NCI-H2227 (cell line): ENCODE measurements around the gene TUBGCP4.

ENCODE experiments used
- DNase-seq: peaks from one replicate; lab custom pipeline; 2025; ENCODE audit not compliant: unreplicated experiment; lab: John Stamatoyannopoulos, UW

Gene TUBGCP4

DNA sequence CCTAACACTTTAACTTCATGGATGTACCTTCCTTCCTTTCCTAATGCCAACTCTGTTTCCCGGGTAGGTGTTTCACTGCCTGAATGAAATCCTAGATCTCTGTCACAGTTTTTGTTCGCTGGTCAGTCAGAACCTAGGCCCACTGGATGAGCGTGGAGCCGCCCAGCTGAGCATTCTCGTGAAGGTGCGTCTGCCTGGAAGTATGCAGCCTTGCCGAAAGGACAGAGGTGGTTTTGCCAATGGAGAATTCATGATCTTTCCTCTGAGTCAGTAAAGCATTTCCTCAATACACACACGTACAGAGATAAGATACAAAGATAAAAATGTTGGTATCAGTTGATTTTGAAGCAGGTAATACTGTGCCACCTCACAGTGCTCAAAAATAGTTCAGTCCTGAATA is 32.7 kb downstream of the TUBGCP4 start:
- DNase-seq = no peak

DNA sequence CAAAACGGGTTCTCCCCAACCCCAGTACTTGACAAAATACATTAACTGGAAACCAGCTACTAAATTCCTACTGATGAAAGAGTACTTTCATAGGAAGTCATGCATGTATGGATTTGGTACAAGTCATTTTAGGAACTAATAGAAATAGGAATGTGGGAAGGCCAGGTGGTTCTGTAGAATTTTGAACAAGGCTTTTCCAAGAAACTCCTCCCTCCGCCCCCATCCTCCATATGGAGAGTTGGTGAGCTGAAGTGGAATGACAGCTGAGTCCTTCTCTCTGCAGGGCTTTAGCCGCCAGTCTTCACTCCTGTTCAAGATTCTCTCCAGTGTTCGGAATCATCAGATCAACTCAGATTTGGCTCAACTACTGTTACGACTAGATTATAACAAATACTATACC is 33.2 kb downstream of the TUBGCP4 start:
- no peak for DNase-seq

DNA sequence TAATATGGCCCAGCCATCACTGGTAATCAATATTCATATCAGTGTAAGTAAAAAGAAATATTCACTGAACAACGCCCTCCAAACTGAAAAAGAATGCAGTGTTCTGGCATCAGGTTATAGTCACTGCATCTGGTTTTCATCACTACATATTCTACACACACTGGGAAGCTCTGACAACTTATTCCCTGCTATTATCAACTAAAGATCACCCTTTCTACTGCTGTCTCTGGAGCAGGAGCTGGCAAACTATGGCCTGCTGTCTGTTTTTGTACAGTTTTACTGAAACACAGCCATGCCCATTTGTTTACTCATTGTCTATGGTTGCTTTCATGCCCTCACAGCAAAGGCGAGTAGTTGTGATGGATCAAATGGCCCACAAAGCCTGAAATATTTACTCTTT is 35.3 kb downstream of the TUBGCP4 start:
- DNase-seq = no peak

DNA sequence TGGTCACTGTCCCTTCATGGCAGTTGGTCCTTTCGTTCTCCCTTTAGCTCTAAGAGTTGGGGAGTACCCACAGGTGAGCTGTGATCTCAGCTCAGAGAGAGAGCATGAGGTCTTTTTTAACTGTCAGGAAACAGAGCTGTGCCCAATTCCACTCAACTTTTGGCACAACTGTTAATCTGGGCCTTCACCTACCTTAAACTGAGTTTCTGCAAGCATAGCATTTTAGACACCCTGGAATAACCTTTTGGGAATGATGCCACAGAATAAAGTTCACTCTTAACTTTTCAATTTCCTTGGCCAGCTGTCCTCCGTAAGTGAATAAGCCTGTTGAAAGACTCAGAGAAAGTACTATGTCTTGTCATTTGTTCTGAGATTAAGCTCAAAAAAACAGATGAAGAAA is 35.9 kb downstream of the TUBGCP4 start:
- DNase-seq = no peak

DNA sequence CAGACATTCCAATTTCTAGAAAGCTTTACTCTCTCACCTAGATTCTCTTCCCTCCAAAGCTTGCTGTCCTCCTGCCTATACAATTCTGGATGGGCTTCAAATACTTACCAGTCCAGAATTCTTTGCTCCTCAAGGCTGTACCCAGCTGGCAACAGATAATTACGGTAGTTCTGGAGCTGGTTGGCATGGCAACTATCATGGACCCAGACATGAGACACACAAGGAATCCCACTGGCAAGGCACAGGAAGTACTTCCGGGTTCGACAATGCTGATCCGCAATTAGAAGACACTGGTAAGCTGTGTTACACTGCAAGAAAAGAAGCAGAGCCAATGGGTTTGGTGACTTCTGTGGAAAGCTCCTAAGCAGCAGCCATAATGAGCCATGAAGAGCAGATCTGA is 37.9 kb downstream of the TUBGCP4 start:
- DNase-seq = peak; percentile 45

DNA sequence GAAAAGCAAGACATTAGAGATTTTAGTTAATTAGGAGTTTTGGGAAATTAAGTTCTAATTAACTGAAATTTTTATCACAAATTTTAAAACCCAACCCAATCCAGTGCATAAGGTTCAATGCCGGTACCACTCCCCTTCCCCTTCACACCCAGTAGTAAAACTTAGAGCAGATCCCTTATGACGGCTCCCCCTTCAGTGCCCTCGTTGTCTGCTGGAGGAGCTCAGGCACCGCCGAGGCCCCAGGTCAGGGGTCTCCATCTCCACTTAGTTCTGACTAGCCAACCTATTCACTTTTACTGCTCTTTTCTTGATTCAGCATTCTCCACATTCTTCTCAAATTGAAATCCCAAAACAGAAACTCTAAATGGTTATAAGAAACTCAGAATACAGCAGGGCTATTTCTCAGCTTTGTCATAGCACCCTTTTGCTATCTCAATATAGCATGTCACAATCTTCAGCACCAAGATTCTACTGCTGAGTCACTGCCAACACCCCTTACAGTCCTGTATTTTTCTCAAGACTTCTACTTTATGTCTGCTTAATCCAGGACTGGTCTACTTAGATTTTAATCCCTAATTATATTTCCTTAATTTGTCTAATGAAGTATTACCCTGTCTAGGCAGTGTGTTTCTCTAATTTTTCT is 39.8 kb downstream of the TUBGCP4 start:
- DNase-seq = no peak

DNA sequence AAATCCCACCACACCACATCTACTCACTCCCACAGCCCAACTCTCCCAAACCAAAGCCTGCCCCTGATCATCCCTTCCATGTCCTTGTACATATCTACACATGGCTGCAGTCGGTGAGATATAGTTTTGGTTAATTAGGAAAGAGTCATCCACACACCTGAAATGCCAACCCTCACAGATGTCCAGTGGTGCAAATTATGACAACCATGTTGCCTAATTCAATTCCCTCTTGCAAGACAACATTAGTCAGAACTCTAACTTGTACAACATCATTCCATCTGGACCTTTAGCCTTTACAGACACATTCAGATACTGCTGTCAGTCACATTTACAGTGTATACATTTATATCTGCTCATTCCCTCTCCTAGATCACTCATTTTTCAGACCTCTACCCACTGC is 41.2 kb downstream of the TUBGCP4 start:
- no peak for DNase-seq

DNA sequence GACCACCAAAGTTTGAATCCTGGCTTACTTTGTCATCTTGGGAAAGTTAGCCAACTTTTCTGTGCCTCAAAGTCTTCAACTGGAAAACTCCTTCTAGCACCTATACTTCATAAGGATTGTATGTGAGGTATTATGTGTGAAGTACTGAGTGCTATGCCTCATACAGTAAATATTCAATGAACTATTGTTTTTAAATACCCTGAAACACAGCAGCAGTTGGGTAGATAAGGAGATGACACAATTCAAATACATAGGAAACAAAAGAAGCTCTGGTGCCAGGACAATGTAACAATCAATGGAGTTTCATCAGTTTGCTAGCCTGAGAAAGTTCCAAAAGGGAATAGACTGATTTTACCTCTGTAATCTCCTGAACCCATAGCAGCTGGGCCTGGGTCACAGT is 43.3 kb downstream of the TUBGCP4 start:
- DNase-seq = no peak

DNA sequence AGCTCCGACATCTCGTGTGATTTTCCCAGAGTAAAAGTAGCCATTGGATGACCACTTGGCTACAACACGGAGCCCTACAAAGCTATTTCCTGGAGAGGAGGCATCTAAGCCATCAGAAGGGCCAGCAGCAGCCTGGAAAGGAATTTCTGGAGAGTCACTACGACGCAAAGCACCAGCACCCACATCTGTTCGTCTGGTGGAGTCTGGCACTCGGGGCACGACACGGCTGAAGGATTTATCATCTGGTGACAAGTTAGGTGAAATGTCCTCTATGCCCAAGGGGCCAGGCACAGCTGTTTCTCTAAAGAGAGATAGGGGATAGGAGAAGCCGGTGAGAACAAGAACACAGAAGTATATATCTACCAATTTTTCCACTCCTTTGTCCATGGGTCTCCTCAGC is 49.5 kb downstream of the TUBGCP4 start:
- DNase-seq = no peak

DNA sequence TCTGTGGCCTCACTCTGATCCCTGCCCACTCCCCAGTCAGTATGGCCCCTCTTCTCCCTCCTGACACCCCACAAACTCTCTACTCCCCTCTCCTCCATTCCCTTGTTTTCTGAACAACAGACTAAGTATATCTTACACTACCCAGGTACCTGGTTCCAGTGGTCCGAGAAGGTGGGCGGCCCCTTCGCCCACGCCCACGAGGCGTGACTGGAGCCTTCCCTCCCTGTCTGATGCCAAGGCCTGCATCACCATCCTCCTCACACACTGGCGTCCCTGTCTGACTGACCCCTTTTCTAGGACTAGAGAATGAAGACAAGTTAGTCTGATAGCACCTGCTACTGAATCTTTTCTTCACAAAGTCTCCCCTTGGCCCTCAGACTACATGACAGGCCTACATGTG is 50.0 kb downstream of the TUBGCP4 start:
- no peak for DNase-seq

DNA sequence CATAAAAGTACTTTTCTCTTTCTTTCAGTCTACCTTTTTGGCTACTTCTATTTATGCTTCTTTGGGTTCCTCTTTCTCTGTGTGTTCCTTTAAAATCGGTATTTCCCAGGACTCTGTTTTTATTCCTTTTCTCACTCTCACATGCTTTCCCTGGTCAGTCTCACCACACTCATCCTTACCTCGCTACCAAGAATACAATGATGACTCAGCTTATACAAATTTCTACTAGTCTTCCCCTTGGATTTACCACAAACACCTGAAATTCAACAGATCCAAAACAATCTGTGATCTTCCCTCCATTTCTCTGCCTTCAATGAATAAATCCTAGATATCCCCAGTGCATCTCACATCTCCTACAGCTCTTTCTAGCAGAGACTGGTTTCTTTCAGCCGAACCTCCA is 52.9 kb downstream of the TUBGCP4 start:
- DNase-seq = no peak

DNA sequence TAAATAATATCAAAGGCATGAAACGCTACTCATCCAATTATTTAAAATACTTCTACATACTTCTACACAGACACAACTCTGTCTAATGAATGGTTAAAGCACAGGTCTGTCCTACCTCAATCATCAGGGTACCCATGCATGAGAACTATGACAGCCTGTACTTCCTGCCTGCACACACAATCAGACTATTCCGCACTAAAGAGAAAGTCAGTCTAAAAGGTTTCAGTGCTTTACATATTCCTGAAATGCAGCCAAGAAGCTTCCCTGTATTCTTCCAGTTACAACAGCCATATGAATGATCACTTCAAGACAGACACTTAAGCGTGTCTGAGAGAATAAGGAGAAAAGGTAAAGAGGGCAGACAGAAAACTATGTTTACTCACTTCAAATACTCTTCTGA is 58.8 kb downstream of the TUBGCP4 start:
- DNase-seq = no peak

DNA sequence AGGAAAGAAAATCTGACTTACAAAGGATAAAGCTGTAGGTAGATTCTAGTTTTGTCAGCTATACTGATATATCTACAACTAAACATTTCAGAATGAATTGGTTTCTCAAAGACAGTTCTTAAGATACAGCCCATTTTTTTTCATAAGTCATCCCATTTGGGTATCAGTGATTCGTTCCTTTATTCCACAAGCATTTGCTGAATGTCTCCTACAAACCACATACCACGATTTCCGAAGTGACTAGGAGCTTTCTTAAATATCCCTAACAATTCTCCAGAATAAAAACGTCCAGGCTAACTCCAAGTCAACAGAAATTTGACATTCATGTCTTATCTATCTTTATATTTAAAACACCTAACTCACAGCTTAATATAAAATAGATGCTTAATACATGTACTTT is 62.3 kb downstream of the TUBGCP4 start:
- no peak for DNase-seq

DNA sequence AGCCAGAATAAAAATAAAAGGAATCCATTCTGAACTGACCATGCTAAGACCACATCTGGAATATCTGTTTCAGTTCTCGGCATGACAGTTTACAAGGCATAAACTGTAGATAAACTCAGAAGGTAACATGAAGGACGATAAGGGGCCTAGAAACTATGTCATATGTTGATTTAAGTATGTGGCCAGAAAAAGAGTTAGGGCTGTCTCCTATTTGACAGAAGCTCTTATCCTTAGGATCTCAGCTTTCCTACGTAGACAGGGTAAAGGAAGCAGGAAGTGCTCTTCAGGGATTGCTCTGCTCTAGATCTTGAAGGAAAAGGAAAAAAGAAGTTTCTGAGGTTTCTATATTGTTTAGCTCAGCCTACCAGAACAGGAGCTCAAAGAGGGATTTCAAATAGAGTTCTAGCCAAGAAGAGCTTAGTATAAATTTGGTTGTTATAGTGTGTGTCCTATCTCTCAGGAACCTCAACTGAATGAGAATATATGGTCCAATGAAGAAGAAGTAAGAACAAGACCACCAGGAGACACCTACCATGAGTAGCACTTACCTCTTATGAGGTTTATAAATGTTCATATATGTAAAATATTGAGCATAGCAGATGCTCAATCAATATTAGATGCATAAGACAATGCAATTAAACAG is 62.9 kb downstream of the TUBGCP4 start:
- DNase-seq = no peak

DNA sequence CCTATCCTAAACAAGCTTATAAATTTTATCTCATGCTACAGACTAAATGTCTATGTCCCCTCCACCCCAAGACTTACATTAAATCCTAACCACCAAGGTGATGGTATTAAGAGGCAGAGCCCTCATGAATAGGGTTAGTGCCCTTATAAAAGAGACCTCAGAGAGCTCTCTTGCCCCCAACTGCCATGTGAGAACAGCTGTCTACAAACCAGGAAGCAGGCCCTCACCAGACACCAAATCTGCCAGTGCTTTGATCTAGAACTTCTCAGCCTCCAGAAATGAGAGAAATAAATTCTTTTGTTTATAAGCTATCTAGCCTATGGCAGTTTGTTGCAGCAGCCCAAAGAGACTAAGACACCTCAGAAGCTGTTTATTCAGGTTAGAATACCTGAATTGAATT is 63.5 kb downstream of the TUBGCP4 start:
- DNase-seq = no peak

DNA sequence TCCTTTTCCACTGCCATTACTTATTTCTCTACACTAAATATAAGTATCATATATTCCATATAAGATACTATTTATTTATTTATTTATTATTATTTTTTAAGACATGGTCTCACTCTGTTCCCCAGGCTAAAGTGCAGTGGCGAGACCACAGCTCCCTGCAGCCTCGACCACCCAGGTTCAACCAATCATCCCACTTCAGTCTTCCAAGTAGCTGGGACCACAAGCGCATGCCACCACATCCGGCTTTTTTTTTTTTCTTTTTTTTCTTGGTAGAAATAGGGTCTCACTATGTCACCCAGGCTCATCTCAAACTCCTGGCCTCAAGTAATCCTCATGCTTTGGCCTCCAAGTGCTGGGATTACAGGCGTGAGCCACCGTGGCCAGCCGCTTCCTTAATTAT is 65.5 kb downstream of the TUBGCP4 start:
- no peak for DNase-seq

DNA sequence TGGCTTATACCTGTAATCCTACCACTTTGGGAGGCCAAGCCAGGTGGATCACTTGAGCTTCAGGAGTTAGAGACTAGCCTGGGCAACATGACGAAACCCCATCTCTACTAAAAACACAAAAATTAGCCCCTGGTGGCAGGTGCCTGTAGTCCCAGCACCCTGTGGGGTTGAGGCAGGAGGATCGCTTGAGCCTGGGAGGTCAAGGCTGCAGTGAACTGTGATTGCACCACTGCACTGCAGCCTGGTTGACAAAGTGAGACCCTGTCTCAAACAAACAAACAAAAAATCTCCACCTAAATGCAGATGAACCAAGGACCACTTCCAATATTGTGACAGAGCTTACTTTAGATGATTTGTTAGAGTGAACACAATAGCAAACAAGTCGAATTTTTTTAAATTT is 68.4 kb downstream of the TUBGCP4 start:
- DNase-seq = no peak

DNA sequence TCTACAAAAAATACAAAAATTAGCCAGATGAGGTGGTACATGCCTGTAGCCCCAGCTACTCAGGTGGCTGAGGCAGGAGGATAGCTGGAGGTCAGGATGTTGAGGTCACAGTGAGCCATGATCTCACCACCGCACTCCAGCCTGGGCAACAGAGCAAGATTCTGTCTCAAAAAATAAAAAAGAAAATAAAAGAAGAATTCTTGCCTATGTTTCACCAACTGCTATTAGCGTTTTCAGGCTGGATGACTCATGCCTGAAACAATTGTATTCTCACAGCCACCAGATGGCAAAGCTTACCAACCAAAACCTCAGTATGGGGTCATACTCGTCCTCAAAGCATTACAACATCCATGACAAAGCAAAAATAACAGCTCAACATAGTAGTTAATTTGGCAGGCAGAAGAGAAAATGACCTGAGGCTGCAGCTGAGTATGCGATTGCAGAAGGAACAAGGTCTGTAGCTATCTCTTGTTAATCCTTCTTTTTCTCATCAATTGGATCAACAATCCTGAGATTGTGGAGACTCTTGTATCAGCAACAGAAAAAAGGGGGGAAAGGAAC is 69.9 kb downstream of the TUBGCP4 start:
- DNase-seq = peak; percentile 66

DNA sequence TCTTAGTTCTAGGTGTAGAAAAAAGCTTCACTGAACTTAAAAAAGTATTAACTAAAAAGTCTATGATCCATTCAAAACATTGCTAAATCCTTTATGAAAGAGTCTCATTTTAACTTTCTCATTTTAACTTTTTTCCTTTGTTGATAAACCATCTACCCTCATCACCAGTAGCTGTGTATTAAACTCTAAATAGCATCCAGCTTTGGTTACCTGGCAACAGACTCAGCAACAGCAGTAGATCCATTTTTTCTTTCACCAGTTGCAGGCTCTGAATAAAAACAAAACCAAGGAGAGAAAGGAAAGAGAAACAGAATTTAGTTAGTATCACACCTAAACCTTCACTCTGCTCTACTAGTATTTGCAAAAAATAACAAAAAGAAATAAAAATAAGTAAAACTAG is 70.4 kb downstream of the TUBGCP4 start:
- peak; percentile 13 for DNase-seq

DNA sequence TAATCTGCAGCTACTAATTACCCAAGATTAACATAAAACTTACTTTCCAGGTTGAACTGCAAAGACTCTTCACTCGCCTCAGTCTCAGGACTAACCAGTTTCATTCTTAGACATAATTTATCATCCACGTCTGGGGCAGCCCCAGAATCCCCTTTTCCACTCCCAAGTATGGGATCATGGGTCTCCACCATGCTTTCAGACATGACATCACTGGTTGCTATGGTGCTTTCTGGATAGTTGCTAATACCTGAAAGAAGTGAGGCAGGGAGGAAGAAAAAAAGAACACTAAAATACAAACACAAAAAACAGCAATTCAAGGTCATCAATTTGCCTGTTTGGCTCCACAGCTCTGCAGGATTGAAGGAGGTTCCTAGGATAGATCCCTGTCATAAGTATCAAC is 75.4 kb downstream of the TUBGCP4 start:
- DNase-seq = no peak

DNA sequence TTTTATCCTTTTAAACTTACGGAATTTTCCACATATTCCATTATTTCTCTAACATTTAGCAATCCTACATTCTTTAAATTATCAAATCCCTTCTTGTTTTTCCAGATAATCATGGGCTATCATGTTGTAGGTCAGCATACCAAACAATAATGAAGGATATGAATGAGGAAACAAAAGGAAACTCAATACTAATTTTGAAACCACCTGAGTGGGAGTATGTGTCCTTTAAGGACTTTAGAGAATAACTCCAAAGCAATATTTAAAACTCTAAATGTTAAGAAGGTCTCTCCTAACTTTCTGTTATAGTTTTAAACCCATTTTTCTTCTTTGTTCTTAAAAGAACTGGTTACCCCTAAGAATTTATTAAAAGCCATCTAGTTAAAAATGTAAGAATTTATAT is 79.1 kb downstream of the TUBGCP4 start:
- no peak for DNase-seq
